ENCODE results near the gene GNG4.

DNA sequence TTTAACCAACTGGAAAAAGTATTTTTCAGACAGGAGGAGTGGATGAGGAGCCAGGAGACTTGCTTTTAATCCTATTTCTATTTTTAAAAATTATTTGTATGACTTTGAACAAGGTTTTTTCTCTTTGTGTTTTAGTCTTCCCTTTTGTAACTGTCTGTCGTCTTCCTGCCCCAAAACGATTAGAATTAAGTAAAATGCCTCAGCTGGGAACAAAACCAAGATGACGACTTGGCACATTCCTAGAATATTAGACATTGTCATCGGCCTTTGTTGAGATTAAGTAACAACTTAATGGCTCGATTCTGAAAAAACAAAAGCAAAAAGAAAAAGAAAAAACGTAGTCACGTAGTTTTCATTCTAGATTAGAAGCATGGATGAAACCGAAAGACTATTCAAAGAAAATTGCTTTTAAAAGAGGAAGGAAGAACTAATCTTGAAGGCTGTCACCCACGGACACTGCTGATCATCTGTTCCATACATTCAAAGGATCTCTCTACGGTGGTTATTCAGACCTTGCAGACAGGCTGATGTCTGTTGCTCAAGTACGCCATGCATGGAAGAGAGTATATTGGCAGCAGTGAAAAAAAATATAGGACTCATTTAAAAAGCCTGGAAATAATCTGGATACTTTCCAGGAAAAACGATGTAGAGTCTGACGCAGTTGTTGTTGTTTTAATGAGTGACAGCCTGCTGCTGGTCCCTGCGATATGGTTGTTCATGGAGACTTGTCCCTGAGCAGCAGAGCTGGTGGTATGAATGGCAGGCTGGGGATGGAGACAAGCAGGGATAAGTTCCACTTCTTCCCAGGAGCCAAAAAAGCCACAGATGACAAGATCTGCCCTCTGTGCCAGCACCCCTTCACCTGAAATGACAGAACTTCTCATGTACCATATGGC is 16.8 kb downstream of the GNG4 start:
- TF ChIP-seq, protein P1, sequence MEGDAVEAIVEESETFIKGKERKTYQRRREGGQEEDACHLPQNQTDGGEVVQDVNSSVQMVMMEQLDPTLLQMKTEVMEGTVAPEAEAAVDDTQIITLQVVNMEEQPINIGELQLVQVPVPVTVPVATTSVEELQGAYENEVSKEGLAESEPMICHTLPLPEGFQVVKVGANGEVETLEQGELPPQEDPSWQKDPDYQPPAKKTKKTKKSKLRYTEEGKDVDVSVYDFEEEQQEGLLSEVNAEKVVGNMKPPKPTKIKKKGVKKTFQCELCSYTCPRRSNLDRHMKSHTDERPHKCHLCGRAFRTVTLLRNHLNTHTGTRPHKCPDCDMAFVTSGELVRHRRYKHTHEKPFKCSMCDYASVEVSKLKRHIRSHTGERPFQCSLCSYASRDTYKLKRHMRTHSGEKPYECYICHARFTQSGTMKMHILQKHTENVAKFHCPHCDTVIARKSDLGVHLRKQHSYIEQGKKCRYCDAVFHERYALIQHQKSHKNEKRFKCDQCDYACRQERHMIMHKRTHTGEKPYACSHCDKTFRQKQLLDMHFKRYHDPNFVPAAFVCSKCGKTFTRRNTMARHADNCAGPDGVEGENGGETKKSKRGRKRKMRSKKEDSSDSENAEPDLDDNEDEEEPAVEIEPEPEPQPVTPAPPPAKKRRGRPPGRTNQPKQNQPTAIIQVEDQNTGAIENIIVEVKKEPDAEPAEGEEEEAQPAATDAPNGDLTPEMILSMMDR (IDR thresholded peaks at IDR 0.05; ENCODE audit: poor library complexity): no peak
- no peak for TF ChIP-seq EZH2 (IDR thresholded peaks at IDR 0.05; ENCODE audit: borderline replicate concordance)
